ENCODE measurements around the gene L3MBTL3. TPM values are rescaled to one million over a fixed set of nuclear protein-coding genes. Genes with fewer than 3 reads are reported as not detected.

Gene L3MBTL3
- total RNA-seq, 1 donor from 2014 or later = 22.8 TPM

DNA sequence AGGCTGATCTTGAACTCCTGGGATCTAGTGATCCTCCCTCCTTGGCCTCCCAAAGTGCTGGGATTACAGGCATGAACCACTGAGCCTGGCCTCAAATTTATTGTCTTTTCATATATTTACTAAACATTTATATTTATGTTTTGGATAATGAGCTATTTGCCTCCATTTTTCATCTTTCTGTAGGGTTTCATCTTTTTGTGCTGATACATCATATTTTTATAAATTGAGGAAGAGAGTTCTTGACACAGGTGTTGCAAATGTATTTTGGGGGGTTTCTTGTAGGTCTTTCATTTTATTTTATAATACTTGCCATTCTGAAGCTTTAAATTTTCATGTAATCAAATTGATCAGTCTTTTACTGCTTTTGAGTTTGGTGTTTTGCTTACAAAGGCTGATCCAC is 72.4 kb downstream of the L3MBTL3 start:
- TF ChIP-seq, protein P1, sequence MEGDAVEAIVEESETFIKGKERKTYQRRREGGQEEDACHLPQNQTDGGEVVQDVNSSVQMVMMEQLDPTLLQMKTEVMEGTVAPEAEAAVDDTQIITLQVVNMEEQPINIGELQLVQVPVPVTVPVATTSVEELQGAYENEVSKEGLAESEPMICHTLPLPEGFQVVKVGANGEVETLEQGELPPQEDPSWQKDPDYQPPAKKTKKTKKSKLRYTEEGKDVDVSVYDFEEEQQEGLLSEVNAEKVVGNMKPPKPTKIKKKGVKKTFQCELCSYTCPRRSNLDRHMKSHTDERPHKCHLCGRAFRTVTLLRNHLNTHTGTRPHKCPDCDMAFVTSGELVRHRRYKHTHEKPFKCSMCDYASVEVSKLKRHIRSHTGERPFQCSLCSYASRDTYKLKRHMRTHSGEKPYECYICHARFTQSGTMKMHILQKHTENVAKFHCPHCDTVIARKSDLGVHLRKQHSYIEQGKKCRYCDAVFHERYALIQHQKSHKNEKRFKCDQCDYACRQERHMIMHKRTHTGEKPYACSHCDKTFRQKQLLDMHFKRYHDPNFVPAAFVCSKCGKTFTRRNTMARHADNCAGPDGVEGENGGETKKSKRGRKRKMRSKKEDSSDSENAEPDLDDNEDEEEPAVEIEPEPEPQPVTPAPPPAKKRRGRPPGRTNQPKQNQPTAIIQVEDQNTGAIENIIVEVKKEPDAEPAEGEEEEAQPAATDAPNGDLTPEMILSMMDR (IDR thresholded peaks at IDR 0.05; ENCODE audit: partially characterized antibody, unreplicated experiment) = no peak
- H3K27ac Mint-ChIP-seq (ENCODE audit: unreplicated experiment) = no peak overlapping the region
- H3K4me1 Mint-ChIP-seq (ENCODE audit: low read depth, unreplicated experiment) = no peaks in the 10 kb centered on the region
- peaks cover 2% of the 10 kb centered on the region for H3K27me3 Mint-ChIP-seq (ENCODE audit: unreplicated experiment)
- no peaks in the 10 kb centered on the region for H3K9me3 Mint-ChIP-seq (ENCODE audit: unreplicated experiment)
- H3K36me3 Mint-ChIP-seq (ENCODE audit: unreplicated experiment) = no peaks in the 10 kb centered on the region
- no peak for DNase-seq
- H3K4me3 Mint-ChIP-seq (ENCODE audit: unreplicated experiment) = no peak overlapping the region

DNA sequence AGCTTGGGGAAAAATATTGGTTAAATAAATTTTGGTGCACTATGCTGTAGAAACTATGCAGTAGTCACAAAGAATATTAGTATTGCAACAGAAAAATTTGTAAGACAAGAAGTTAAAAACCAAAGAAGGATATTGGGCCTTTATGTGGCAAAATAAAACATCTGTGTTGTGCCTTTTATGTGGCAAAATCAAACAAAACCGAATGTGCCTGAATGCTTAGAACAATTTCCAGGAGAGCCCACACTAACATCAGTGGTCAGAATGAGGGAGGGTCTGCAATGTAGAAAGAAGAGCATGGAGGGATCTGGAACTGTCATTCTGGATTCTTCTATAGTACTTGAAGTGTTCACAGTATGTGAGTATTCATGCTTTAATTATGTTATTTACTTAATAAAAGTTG is 75.2 kb downstream of the L3MBTL3 start:
- TF ChIP-seq, protein P1 (IDR thresholded peaks at IDR 0.05; ENCODE audit: partially characterized antibody, unreplicated experiment) = no peak

GRCh38 chr6:130098317-130098716 is 79.9 kb downstream of the L3MBTL3 start:
- H3K27me3 Mint-ChIP-seq (ENCODE audit: unreplicated experiment) = no peaks in the 10 kb centered on the region
- H3K36me3 Mint-ChIP-seq (ENCODE audit: unreplicated experiment) = no peaks in the 10 kb centered on the region
- H3K27ac Mint-ChIP-seq (ENCODE audit: unreplicated experiment) = no peak overlapping the region
- DNase-seq = no peak
- peaks cover under 1% of the 10 kb centered on the region for H3K4me1 Mint-ChIP-seq (ENCODE audit: low read depth, unreplicated experiment)
- H3K4me3 Mint-ChIP-seq (ENCODE audit: unreplicated experiment) = no peak overlapping the region
- peaks cover 3% of the 10 kb centered on the region for H3K9me3 Mint-ChIP-seq (ENCODE audit: unreplicated experiment)
- TF ChIP-seq, protein P1 (IDR thresholded peaks at IDR 0.05; ENCODE audit: partially characterized antibody, unreplicated experiment) = no peak

More for the DNA sequence above, 75.2 kb downstream of the L3MBTL3 start:
- no peaks in the 10 kb centered on the region for H3K4me1 Mint-ChIP-seq (ENCODE audit: low read depth, unreplicated experiment)
- no peak for DNase-seq
- H3K27me3 Mint-ChIP-seq (ENCODE audit: unreplicated experiment) = peaks cover 2% of the 10 kb centered on the region
- H3K36me3 Mint-ChIP-seq (ENCODE audit: unreplicated experiment) = no peaks in the 10 kb centered on the region
- no peak overlapping the region for H3K4me3 Mint-ChIP-seq (ENCODE audit: unreplicated experiment)
- H3K27ac Mint-ChIP-seq (ENCODE audit: unreplicated experiment) = no peak overlapping the region
- peaks cover 2% of the 10 kb centered on the region for H3K9me3 Mint-ChIP-seq (ENCODE audit: unreplicated experiment)

GRCh38 chr6:130099119-130099518 is 80.7 kb downstream of the L3MBTL3 start:
- Mint-ChIP-seq H3K36me3 (ENCODE audit: unreplicated experiment) (no peaks in the 10 kb centered on the region), H3K4me1 (ENCODE audit: low read depth, unreplicated experiment) (peaks cover 5% of the 10 kb centered on the region), H3K27ac (ENCODE audit: unreplicated experiment) (no peak overlapping the region), H3K9me3 (ENCODE audit: unreplicated experiment) (peaks cover 3% of the 10 kb centered on the region), H3K4me3 (ENCODE audit: unreplicated experiment) (no peak overlapping the region), H3K27me3 (ENCODE audit: unreplicated experiment) (no peaks in the 10 kb centered on the region)
- no peak for DNase-seq
- TF ChIP-seq, protein P1 (IDR thresholded peaks at IDR 0.05; ENCODE audit: partially characterized antibody, unreplicated experiment) = no peak

DNA sequence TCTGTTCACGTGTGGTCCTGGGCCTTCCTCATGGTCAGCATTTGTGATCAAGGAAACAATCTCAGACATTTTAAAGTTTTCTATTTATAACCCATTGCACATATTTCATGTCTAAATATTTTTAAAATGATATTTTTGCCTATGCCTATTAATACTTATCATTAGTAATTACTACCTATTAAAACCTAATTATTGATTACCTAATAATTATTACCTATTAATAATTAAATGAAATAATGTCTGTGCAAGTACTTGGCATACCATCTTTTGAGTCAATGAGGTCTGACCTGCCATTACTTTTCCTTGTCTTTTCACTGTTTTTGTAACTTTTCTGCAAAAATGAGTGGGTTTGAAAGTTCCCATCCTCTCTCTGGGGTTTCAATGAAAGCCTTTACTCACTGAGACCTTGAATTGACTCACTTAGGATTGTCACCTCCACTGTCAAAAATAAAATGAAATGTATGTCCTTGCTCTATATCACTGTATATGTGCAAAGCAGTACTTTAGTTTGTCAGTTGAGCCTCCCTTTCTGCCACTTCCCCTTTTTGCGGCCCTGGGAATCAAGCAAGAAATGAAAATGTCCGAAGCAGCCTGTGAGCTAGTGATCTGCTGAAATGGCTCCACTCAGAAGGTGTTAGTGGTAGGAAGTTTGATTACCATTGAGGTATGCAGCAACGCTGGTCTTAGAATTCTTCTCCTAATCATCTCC is 87.8 kb downstream of the L3MBTL3 start:
- TF ChIP-seq, protein P1 (IDR thresholded peaks at IDR 0.05; ENCODE audit: partially characterized antibody, unreplicated experiment) = no peak

More for the DNA sequence above, 87.8 kb downstream of the L3MBTL3 start:
- H3K27ac Mint-ChIP-seq (ENCODE audit: unreplicated experiment) = no peak overlapping the region
- no peak for DNase-seq
- no peaks in the 10 kb centered on the region for H3K27me3 Mint-ChIP-seq (ENCODE audit: unreplicated experiment)
- H3K9me3 Mint-ChIP-seq (ENCODE audit: unreplicated experiment) = peaks cover 3% of the 10 kb centered on the region
- H3K36me3 Mint-ChIP-seq (ENCODE audit: unreplicated experiment) = no peaks in the 10 kb centered on the region
- peaks cover 5% of the 10 kb centered on the region for H3K4me1 Mint-ChIP-seq (ENCODE audit: low read depth, unreplicated experiment)
- H3K4me3 Mint-ChIP-seq (ENCODE audit: unreplicated experiment) = no peak overlapping the region

Data from glutamatergic neuron (in vitro differentiated cells).